HepG2 (cell line): Measurements from ENCODE around the gene PMM2. TPM values are rescaled to one million over a fixed set of nuclear protein-coding genes. Genes with fewer than 3 reads are reported as not detected.

Experiments used
- DBP ChIP-seq: sonication (generic); formaldehyde crosslinking; IDR thresholded peaks from 2 replicates; pipeline ENCODE4 v1.4.0; 2020; ENCODE audit warnings: missing genetic modification reagents; ENCODE audit errors: not compliant biosample characterization
- KDM5A ChIP-seq: fragments of 200-600 bp; sonication (generic); IDR thresholded peaks from 2 replicates; pipeline ENCODE4 v1.7.0; 2018; ENCODE audit warnings: antibody characterized with exemption, mild to moderate bottlenecking, low read length, borderline replicate concordance
- MEIS2 ChIP-seq: sonication (generic); formaldehyde crosslinking; IDR thresholded peaks from 2 replicates; pipeline ENCODE4 v1.9.0; 2021; ENCODE audit warnings: mild to moderate bottlenecking, missing genetic modification reagents
- PAWR ChIP-seq: sonication (generic); formaldehyde crosslinking; IDR thresholded peaks from 2 replicates; pipeline ENCODE4 v1.4.0; 2020; ENCODE audit warnings: missing genetic modification reagents, mild to moderate bottlenecking, borderline replicate concordance
- PAX8 ChIP-seq: sonication (generic); formaldehyde crosslinking; IDR thresholded peaks from 2 replicates; pipeline ENCODE4 v1.8.0; 2022; ENCODE audit warnings: mild to moderate bottlenecking, missing genetic modification reagents, borderline replicate concordance
- PCBP1 ChIP-seq: fragments of 200-400 bp; formaldehyde crosslinking; IDR thresholded peaks from 2 replicates; pipeline ENCODE4 v1.6.1; 2017; ENCODE audit warnings: mild to moderate bottlenecking, low read depth, low read length, borderline replicate concordance
- POLR2AphosphoS5 ChIP-seq: IDR thresholded peaks from 2 replicates; pipeline ENCODE4 v1.6.1; 2012; ENCODE audit warnings: low read depth, low read length
- SRSF4 ChIP-seq: fragments of 200-400 bp; formaldehyde crosslinking; IDR thresholded peaks from one replicate; pipeline ENCODE4 v1.6.1; 2018; ENCODE audit warnings: mild to moderate bottlenecking, low read depth, low read length, moderate library complexity; ENCODE audit not compliant: poor library complexity, severe bottlenecking
- TFDP1 ChIP-seq: IDR thresholded peaks from 2 replicates; pipeline ENCODE4 v1.6.1; 2016; ENCODE audit warnings: missing compliant biosample characterization, missing genetic modification reagents, borderline replicate concordance
- ZBTB8A ChIP-seq: sonication (generic); formaldehyde crosslinking; IDR thresholded peaks from 2 replicates; pipeline ENCODE4 v1.4.0; 2020; ENCODE audit warnings: mild to moderate bottlenecking, low read depth, missing genetic modification reagents, borderline replicate concordance
- ZNF230 ChIP-seq: sonication (generic); formaldehyde crosslinking; IDR thresholded peaks from 2 replicates; pipeline ENCODE4 v1.4.0; 2020; ENCODE audit warnings: mild to moderate bottlenecking, missing genetic modification reagents
- ZNF260 ChIP-seq: sonication (generic); formaldehyde crosslinking; IDR thresholded peaks from 2 replicates; pipeline ENCODE4 v1.4.0; 2020; ENCODE audit warnings: missing genetic modification reagents, low read depth, mild to moderate bottlenecking, borderline replicate concordance
- ZNF329 ChIP-seq: sonication (generic); formaldehyde crosslinking; IDR thresholded peaks from 2 replicates; pipeline ENCODE4 v1.9.0; 2021; ENCODE audit warnings: low read depth, mild to moderate bottlenecking, missing genetic modification reagents
- ZNF430 ChIP-seq: sonication (generic); formaldehyde crosslinking; IDR thresholded peaks from 2 replicates; pipeline ENCODE4 v1.9.0; 2021; ENCODE audit warnings: mild to moderate bottlenecking, missing genetic modification reagents
- ZNF569 ChIP-seq: sonication (generic); formaldehyde crosslinking; IDR thresholded peaks from 2 replicates; pipeline ENCODE4 v1.5.0; 2020; ENCODE audit warnings: mild to moderate bottlenecking, missing genetic modification reagents, moderate library complexity, borderline replicate concordance
- ZSCAN9 ChIP-seq: IDR thresholded peaks from 2 replicates; pipeline ENCODE4 v1.6.1; 2016; ENCODE audit warnings: borderline replicate concordance
- polyA plus RNA-seq, 8 experiments: library from polyadenylated mRNA; depleted of rRNA in 3 of 8; stranded (reverse) in 7 of 8; unstranded in 1 of 8; fragments of >200 nt; fragmentation: Illumina TruSeq in 4 of 8; extraction: Trizol in 4 of 8; gene quantifications; 2 replicates each; pipeline versions ENCODE4 v1.2.1 to v1.2.3, GENCODE V29; 2011 to 2016; ENCODE audit warnings: low read depth in 4 of 8, missing spikeins in 1 of 8, mixed read lengths in 1 of 8; ENCODE audit not compliant: insufficient read depth in 1 of 8
- total RNA-seq, 5 experiments: library from RNA; depleted of rRNA; stranded (reverse); fragments of >200 nt; fragmentation: Illumina TruSeq; extraction: Trizol; gene quantifications; 2 replicates each; pipeline ENCODE4 v1.2.3, GENCODE V29; 2016; ENCODE audit warnings: low read depth in 1 of 5
- TF ChIP-seq, protein P1 (sequence below): sonication (generic); formaldehyde crosslinking; IDR thresholded peaks from 2 replicates; pipeline ENCODE4 v1.4.0; 2020; ENCODE audit warnings: low read depth, mild to moderate bottlenecking, missing genetic modification reagents
- TF ChIP-seq, protein P2 (sequence below): sonication (generic); formaldehyde crosslinking; IDR thresholded peaks from 2 replicates; pipeline ENCODE4 v1.5.1; 2020; ENCODE audit warnings: mild to moderate bottlenecking, missing genetic modification reagents, moderate library complexity
- TF ChIP-seq, protein P3 (sequence below): sonication (generic); formaldehyde crosslinking; IDR thresholded peaks from 2 replicates; pipeline ENCODE4 v1.8.1; 2023; ENCODE audit warnings: mild to moderate bottlenecking, inconsistent platforms, moderate library complexity, missing genetic modification reagents, borderline replicate concordance

PMM2 gene
- total and polyA plus RNA-seq, 2 of the 13 experiments (the other 11 are each of a cell fraction or from before 2014, with no cell fraction given) = 52.2 to 93.7 TPM

DNA sequence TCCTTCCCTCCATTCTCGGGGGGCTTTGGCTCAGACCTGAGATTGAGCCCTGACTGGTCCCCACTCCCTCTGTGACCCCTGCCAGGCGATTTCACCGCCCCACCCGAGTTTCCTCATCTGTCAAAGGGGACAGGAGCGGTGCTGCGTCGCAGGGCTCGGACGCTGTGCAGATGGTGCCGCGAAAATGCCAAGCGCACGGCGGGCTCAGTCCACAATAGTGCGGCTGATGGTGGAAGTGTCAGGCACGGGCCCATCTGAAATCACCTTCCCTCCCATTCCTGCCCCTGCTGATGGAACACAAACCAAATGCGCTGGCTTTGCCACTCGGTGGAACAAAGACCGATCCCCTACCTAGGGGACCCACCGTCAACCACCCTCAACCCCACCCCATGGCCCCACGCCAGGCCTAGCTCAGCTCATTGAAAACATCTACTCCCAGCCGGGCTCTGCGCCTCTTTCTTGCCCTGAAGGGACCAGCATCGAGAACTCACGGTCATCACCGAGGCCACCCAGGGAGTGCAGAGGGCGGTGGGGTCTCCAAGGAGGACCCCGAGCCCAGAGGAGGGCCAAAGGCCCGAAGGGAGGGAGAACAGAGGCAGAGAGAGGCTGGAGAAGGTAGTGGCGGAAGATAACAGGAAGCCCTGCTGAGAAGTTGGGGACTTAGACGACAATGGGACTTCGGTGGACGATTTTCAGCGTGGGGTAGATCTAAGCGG lies 69.7 kb downstream of the PMM2 start (continued):
- TF ChIP-seq TFDP1 = 0 out of 2 replicates have a peak, but pooled peaks have one; percentile 21
- TF ChIP-seq, protein P1, sequence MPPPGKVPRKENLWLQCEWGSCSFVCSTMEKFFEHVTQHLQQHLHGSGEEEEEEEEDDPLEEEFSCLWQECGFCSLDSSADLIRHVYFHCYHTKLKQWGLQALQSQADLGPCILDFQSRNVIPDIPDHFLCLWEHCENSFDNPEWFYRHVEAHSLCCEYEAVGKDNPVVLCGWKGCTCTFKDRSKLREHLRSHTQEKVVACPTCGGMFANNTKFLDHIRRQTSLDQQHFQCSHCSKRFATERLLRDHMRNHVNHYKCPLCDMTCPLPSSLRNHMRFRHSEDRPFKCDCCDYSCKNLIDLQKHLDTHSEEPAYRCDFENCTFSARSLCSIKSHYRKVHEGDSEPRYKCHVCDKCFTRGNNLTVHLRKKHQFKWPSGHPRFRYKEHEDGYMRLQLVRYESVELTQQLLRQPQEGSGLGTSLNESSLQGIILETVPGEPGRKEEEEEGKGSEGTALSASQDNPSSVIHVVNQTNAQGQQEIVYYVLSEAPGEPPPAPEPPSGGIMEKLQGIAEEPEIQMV (CRISPR knock-in tag) = no peak
- TF ChIP-seq POLR2AphosphoS5 = no peak
- 0 out of 2 replicates have a peak, but pooled peaks have one; percentile 37 for TF ChIP-seq PAWR (CRISPR knock-in tag)
- TF ChIP-seq PAX8 = peak; percentile 52; the same call in 1 of the 2 replicates
- TF ChIP-seq SRSF4 = no peak
- no peak for TF ChIP-seq ZNF329
- TF ChIP-seq ZSCAN9 (CRISPR knock-in tag) = no peak; the same call in 1 of the 2 replicates
- TF ChIP-seq MEIS2 (CRISPR knock-in tag) = no peak; the same call in 1 of the 2 replicates
- TF ChIP-seq ZBTB8A = peak; percentile 24; the same call in 1 of the 2 replicates
- TF ChIP-seq ZNF430 (CRISPR knock-in tag) = 0 out of 2 replicates have a peak, but pooled peaks have one; percentile 29
- TF ChIP-seq, protein P2, sequence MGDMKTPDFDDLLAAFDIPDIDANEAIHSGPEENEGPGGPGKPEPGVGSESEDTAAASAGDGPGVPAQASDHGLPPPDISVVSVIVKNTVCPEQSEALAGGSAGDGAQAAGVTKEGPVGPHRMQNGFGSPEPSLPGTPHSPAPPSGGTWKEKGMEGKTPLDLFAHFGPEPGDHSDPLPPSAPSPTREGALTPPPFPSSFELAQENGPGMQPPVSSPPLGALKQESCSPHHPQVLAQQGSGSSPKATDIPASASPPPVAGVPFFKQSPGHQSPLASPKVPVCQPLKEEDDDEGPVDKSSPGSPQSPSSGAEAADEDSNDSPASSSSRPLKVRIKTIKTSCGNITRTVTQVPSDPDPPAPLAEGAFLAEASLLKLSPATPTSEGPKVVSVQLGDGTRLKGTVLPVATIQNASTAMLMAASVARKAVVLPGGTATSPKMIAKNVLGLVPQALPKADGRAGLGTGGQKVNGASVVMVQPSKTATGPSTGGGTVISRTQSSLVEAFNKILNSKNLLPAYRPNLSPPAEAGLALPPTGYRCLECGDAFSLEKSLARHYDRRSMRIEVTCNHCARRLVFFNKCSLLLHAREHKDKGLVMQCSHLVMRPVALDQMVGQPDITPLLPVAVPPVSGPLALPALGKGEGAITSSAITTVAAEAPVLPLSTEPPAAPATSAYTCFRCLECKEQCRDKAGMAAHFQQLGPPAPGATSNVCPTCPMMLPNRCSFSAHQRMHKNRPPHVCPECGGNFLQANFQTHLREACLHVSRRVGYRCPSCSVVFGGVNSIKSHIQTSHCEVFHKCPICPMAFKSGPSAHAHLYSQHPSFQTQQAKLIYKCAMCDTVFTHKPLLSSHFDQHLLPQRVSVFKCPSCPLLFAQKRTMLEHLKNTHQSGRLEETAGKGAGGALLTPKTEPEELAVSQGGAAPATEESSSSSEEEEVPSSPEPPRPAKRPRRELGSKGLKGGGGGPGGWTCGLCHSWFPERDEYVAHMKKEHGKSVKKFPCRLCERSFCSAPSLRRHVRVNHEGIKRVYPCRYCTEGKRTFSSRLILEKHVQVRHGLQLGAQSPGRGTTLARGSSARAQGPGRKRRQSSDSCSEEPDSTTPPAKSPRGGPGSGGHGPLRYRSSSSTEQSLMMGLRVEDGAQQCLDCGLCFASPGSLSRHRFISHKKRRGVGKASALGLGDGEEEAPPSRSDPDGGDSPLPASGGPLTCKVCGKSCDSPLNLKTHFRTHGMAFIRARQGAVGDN = peak; percentile 75
- TF ChIP-seq ZNF569 (CRISPR knock-in tag) = no peak
- 0 out of 2 replicates have a peak, but pooled peaks have one; percentile 6 for TF ChIP-seq PCBP1
- TF ChIP-seq ZNF230 (CRISPR knock-in tag) = peak; percentile 58; the same call in 1 of the 2 replicates
- peak; percentile 72; the same call in 1 of the 2 replicates for TF ChIP-seq KDM5A
- TF ChIP-seq ZNF260 (CRISPR knock-in tag) = no peak
- TF ChIP-seq DBP (CRISPR knock-in tag) = no peak
- TF ChIP-seq, protein P3, sequence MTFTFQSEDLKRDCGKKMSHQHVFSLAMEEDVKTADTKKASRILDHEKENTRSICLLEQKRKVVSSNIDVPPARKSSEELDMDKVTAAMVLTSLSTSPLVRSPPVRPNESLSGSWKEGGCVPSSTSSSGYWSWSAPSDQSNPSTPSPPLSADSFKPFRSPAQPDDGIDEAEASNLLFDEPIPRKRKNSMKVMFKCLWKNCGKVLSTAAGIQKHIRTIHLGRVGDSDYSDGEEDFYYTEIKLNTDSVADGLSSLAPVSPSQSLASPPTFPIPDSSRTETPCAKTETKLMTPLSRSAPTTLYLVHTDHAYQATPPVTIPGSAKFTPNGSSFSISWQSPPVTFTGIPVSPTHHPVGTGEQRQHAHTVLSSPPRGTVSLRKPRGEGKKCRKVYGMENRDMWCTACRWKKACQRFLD (CRISPR knock-in tag) = no peak
